ENCODE data around the gene DCUN1D3. TPM values are rescaled to one million over a fixed set of nuclear protein-coding genes. Genes with fewer than 3 reads are reported as not detected.

DCUN1D3 gene
- total RNA-seq, 1 donor from 2014 or later, result 12.4 TPM

GRCh38 chr16:20918486-20919239 lies 18.5 kb upstream of the DCUN1D3 start:
- no peak for DNase-seq (ENCODE audit: low spot score in 2 of 2, unreplicated experiment in 2 of 2)
- Mint-ChIP-seq H3K36me3 (peaks cover 18% of the 10 kb centered on the region), H3K27me3 (ENCODE audit: low read depth) (no peaks in the 10 kb centered on the region), H3K4me3 (no peak overlapping the region), H3K4me1 (peaks cover 3% of the 10 kb centered on the region), H3K9me3 (no peaks in the 10 kb centered on the region), H3K27ac (no peak overlapping the region)
- TF ChIP-seq, protein P1, sequence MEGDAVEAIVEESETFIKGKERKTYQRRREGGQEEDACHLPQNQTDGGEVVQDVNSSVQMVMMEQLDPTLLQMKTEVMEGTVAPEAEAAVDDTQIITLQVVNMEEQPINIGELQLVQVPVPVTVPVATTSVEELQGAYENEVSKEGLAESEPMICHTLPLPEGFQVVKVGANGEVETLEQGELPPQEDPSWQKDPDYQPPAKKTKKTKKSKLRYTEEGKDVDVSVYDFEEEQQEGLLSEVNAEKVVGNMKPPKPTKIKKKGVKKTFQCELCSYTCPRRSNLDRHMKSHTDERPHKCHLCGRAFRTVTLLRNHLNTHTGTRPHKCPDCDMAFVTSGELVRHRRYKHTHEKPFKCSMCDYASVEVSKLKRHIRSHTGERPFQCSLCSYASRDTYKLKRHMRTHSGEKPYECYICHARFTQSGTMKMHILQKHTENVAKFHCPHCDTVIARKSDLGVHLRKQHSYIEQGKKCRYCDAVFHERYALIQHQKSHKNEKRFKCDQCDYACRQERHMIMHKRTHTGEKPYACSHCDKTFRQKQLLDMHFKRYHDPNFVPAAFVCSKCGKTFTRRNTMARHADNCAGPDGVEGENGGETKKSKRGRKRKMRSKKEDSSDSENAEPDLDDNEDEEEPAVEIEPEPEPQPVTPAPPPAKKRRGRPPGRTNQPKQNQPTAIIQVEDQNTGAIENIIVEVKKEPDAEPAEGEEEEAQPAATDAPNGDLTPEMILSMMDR (IDR thresholded peaks at IDR 0.05; ENCODE audit: unreplicated experiment), result no peak

DNA sequence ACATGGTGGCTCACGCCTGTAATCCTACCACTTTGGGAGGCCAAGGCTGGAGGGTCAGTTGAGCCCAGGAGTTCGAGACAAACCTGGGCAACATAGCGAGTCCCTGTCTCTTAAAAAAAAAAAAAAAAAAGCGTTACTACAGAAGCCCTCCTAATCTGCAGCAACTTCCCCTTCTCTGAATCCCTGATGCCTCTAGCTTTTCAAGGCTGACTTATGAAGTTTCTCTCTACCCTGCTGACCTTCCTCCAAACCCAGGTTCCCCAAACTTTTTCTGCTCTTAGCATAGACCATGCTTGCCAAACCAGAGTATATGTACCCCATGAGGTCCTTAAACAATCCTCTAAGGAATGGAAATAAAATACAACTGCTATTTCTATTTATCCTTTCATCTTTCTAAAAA lies 16.8 kb upstream of the DCUN1D3 start:
- H3K9me3 Mint-ChIP-seq, result no peaks in the 10 kb centered on the region
- H3K4me1 Mint-ChIP-seq, result peaks cover 4% of the 10 kb centered on the region
- TF ChIP-seq, protein P1 (IDR thresholded peaks at IDR 0.05; ENCODE audit: unreplicated experiment), result no peak
- H3K4me3 Mint-ChIP-seq, result no peak overlapping the region
- DNase-seq (ENCODE audit: low spot score in 2 of 2, unreplicated experiment in 2 of 2), result no peak
- H3K36me3 Mint-ChIP-seq, result peaks cover 13% of the 10 kb centered on the region
- H3K27ac Mint-ChIP-seq, result no peak overlapping the region
- no peaks in the 10 kb centered on the region for H3K27me3 Mint-ChIP-seq (ENCODE audit: low read depth)

- TF ChIP-seq, protein P1 (IDR thresholded peaks at IDR 0.05; ENCODE audit: unreplicated experiment), result no peak
- peaks cover 13% of the 10 kb centered on the region for H3K36me3 Mint-ChIP-seq
- H3K9me3 Mint-ChIP-seq, result no peaks in the 10 kb centered on the region
- peaks cover 6% of the 10 kb centered on the region for H3K4me1 Mint-ChIP-seq
- DNase-seq (ENCODE audit: low spot score in 2 of 2, unreplicated experiment in 2 of 2), result no peak
- no peaks in the 10 kb centered on the region for H3K27me3 Mint-ChIP-seq (ENCODE audit: low read depth)
- no peak overlapping the region for H3K4me3 Mint-ChIP-seq
- H3K27ac Mint-ChIP-seq, result no peak overlapping the region
Measured at GRCh38 chr16:20916289-20916688, 16.1 kb upstream of the DCUN1D3 start.

- Mint-ChIP-seq H3K36me3 (peaks cover 9% of the 10 kb centered on the region), H3K4me3 (no peak overlapping the region), H3K27ac (no peak overlapping the region), H3K9me3 (no peaks in the 10 kb centered on the region), H3K27me3 (ENCODE audit: low read depth) (no peaks in the 10 kb centered on the region), H3K4me1 (peaks cover 18% of the 10 kb centered on the region)
- TF ChIP-seq, protein P1 (IDR thresholded peaks at IDR 0.05; ENCODE audit: unreplicated experiment), result no peak
- no peak for DNase-seq (ENCODE audit: low spot score in 2 of 2, unreplicated experiment in 2 of 2)
Measured at GRCh38 chr16:20911361-20911760, 11.2 kb upstream of the DCUN1D3 start.

- TF ChIP-seq, protein P1 (IDR thresholded peaks at IDR 0.05; ENCODE audit: unreplicated experiment), result no peak
- peaks cover 23% of the 10 kb centered on the region for H3K4me1 Mint-ChIP-seq
- H3K27me3 Mint-ChIP-seq (ENCODE audit: low read depth), result no peaks in the 10 kb centered on the region
- DNase-seq (ENCODE audit: low spot score in 2 of 2, unreplicated experiment in 2 of 2), result no peak
- H3K36me3 Mint-ChIP-seq, result peaks cover 5% of the 10 kb centered on the region
- no peaks in the 10 kb centered on the region for H3K9me3 Mint-ChIP-seq
- no peak overlapping the region for H3K27ac Mint-ChIP-seq
- H3K4me3 Mint-ChIP-seq, result no peak overlapping the region
Measured at GRCh38 chr16:20910781-20911321, 10.7 kb upstream of the DCUN1D3 start.
